SW 1271 (cell line): ENCODE data around the gene GOLGA6C.
"Not testable (repeated sequence)": the region's sequence is repeated elsewhere in the genome, so short reads cannot be mapped to it uniquely, and the experiment has no call there.

Experiments
- DNase-seq, 2 experiments: peaks; one replicate each; lab custom pipeline; 2025; lab: John Stamatoyannopoulos, UW

Gene GOLGA6C

DNA sequence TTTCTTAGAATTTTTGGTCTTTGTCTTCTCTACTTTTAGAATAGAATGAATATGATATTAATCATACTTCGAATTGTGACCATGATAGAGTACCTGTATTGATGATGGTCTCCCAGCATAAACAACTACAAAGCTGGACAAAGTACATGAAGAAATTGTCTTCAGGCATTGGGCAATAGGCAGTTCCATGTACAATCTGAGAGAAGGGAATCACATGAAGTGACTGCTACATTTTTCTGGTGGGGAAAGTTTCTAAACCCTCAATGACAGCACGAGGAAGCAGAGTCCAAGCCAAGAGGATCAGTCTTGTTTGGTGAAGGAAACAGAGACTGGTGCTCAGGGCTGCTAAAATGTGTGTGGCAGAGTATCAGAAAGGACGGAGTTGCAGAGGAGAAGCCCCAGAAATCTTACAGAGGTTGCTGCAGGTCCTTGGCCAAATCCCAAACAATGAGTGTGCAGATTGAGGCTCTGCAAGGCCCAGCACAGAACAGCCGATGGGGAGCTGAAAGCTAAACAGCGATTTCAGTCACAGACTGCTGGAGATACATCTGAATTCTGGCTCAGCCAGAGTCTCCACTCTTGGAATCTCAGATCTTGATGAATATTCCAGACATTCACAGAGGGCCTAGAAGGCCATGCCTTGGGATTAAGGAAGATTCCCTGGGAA is 61.2 kb downstream of the GOLGA6C start:
- DNase-seq, result not testable (repeated sequence)
